Measurements from ENCODE around the gene FBXW5.

GRCh38 chr9:136968333-136969127, 24.0 kb upstream of the FBXW5 start:
- TF ChIP-seq CTCF (IDR thresholded peaks at IDR 0.05) (no peak), POLR2AphosphoS5 (IDR thresholded peaks at IDR 0.05) (no peak), POLR2A (IDR thresholded peaks at IDR 0.05) (no peak)

Data from stomach (tissue), 4 donors.